Measurements from ENCODE around the gene LNX2.

The LNX2 gene

GRCh38 chr13:27659145-27659865, 39.0 kb upstream of the LNX2 start:
- Histone ChIP-seq H3K9me3 (ENCODE audit: control insufficient read depth, low read length) (no peaks in the 10 kb centered on the region), H3K9ac (no peak overlapping the region), H3K79me2 (no peaks in the 10 kb centered on the region), H3K36me3 (ENCODE audit: control insufficient read depth, insufficient read depth, low read length) (no peaks in the 10 kb centered on the region), H3K4me3 (ENCODE audit: low read depth, low read length) (no peak overlapping the region), H3K27ac (no peak overlapping the region), H3K4me1 (no peaks in the 10 kb centered on the region), H3K27me3 (ENCODE audit: control insufficient read depth, insufficient read depth, low read length) (no peaks in the 10 kb centered on the region), H2AFZ (no peak overlapping the region), H3K4me2 (ENCODE audit: low read length) (no peak overlapping the region)
- no peak for TF ChIP-seq CTCF (IDR thresholded peaks at IDR 0.05)

- Histone ChIP-seq H3K9me3 (ENCODE audit: control insufficient read depth, low read length) (no peaks in the 10 kb centered on the region), H2AFZ (no peak overlapping the region), H3K9ac (no peak overlapping the region), H3K27me3 (ENCODE audit: control insufficient read depth, insufficient read depth, low read length) (no peaks in the 10 kb centered on the region), H3K4me1 (no peaks in the 10 kb centered on the region), H3K4me3 (ENCODE audit: low read depth, low read length) (no peak overlapping the region), H3K4me2 (ENCODE audit: low read length) (no peak overlapping the region), H3K27ac (no peak overlapping the region), H3K36me3 (ENCODE audit: control insufficient read depth, insufficient read depth, low read length) (no peaks in the 10 kb centered on the region), H3K79me2 (no peaks in the 10 kb centered on the region)
- TF ChIP-seq CTCF (IDR thresholded peaks at IDR 0.05) = no peak
These were observed 38.2 kb upstream of the LNX2 start for GRCh38 chr13:27658546-27658945.

GRCh38 chr13:27657724-27658123, 37.4 kb upstream of the LNX2 start:
- no peak overlapping the region for H3K4me3 ChIP-seq (ENCODE audit: low read depth, low read length)
- TF ChIP-seq CTCF (IDR thresholded peaks at IDR 0.05) = no peak
- H3K27ac ChIP-seq = no peak overlapping the region
- H3K4me1 ChIP-seq = no peaks in the 10 kb centered on the region
- no peaks in the 10 kb centered on the region for H3K27me3 ChIP-seq (ENCODE audit: control insufficient read depth, insufficient read depth, low read length)
- H3K4me2 ChIP-seq (ENCODE audit: low read length) = no peak overlapping the region
- H3K36me3 ChIP-seq (ENCODE audit: control insufficient read depth, insufficient read depth, low read length) = no peaks in the 10 kb centered on the region
- no peaks in the 10 kb centered on the region for H3K9me3 ChIP-seq (ENCODE audit: control insufficient read depth, low read length)
- H3K79me2 ChIP-seq = no peaks in the 10 kb centered on the region
- no peak overlapping the region for H2AFZ ChIP-seq
- H3K9ac ChIP-seq = no peak overlapping the region

- Histone ChIP-seq H3K4me3 (ENCODE audit: low read depth, low read length) (no peak overlapping the region), H3K36me3 (ENCODE audit: control insufficient read depth, insufficient read depth, low read length) (no peaks in the 10 kb centered on the region), H3K27me3 (ENCODE audit: control insufficient read depth, insufficient read depth, low read length) (no peaks in the 10 kb centered on the region), H2AFZ (no peak overlapping the region), H3K27ac (no peak overlapping the region), H3K79me2 (no peaks in the 10 kb centered on the region), H3K9ac (no peak overlapping the region), H3K4me2 (ENCODE audit: low read length) (no peak overlapping the region), H3K4me1 (no peaks in the 10 kb centered on the region), H3K9me3 (ENCODE audit: control insufficient read depth, low read length) (no peaks in the 10 kb centered on the region)
- no peak for TF ChIP-seq CTCF (IDR thresholded peaks at IDR 0.05)
These were observed 34.5 kb upstream of the LNX2 start for GRCh38 chr13:27654816-27655215.

- Histone ChIP-seq H3K4me2 (ENCODE audit: low read length) (no peak overlapping the region), H3K36me3 (ENCODE audit: control insufficient read depth, insufficient read depth, low read length) (no peaks in the 10 kb centered on the region), H3K9me3 (ENCODE audit: control insufficient read depth, low read length) (no peaks in the 10 kb centered on the region), H3K9ac (no peak overlapping the region), H3K4me3 (ENCODE audit: low read depth, low read length) (no peak overlapping the region), H2AFZ (no peak overlapping the region), H3K27me3 (ENCODE audit: control insufficient read depth, insufficient read depth, low read length) (no peaks in the 10 kb centered on the region), H3K4me1 (no peaks in the 10 kb centered on the region), H3K27ac (no peak overlapping the region), H3K79me2 (no peaks in the 10 kb centered on the region)
- TF ChIP-seq CTCF (IDR thresholded peaks at IDR 0.05) = no peak
These were observed 33.7 kb upstream of the LNX2 start for GRCh38 chr13:27654059-27654458.
